Neural cell (in vitro differentiated cells): Measurements from ENCODE around the gene STX18. TPM values are rescaled to one million over a fixed set of nuclear protein-coding genes. Genes with fewer than 3 reads are reported as not detected.

Experiments used
- H2AFZ ChIP-seq: fragments of 200-600, 300-800 bp; sonication (generic), shearing (Covaris generic); 2 replicates; pipeline ENCODE4 v1.6.0; 2014; ENCODE audit warnings: low read depth, mild to moderate bottlenecking, antibody characterized with exemption, low read length, moderate library complexity
- H3F3A ChIP-seq: fragments of 200-600 bp; shearing (Covaris generic); 2 replicates; pipeline ENCODE4 v1.6.1; 2016; ENCODE audit warnings: mild to moderate bottlenecking, moderate library complexity, mixed read lengths, antibody characterized with exemption, low read length; ENCODE audit not compliant: insufficient read depth, poor library complexity, severe bottlenecking
- H3K27ac ChIP-seq: fragments of 200-600, 300-800 bp; sonication (generic), shearing (Covaris generic); 2 replicates; pipeline ENCODE4 v1.5.1; 2014; ENCODE audit warnings: mild to moderate bottlenecking, low read length, moderate library complexity
- H3K27me3 ChIP-seq: fragments of 300-800, 200-600 bp; sonication (generic), shearing (Covaris generic); 2 replicates; pipeline ENCODE4 v1.6.0; 2014; ENCODE audit warnings: mild to moderate bottlenecking, low read depth, low read length, moderate library complexity; ENCODE audit not compliant: insufficient read depth
- H3K36me3 ChIP-seq: fragments of 300-800, 200-600 bp; sonication (generic), shearing (Covaris generic); 2 replicates; pipeline ENCODE4 v1.5.1; 2014; ENCODE audit warnings: mild to moderate bottlenecking, antibody characterized with exemption, low read length, moderate library complexity; ENCODE audit not compliant: insufficient read depth
- H3K4me2 ChIP-seq: fragments of 300-800, 200-600 bp; sonication (generic), shearing (Covaris generic); 2 replicates; pipeline ENCODE4 v1.6.0; 2014; ENCODE audit warnings: mild to moderate bottlenecking, low read length
- H3K4me3 ChIP-seq: fragments of 300-800, 200-600 bp; sonication (generic), shearing (Covaris generic); 2 replicates; pipeline ENCODE4 v1.5.1; 2014; ENCODE audit warnings: mild to moderate bottlenecking, low read length, moderate library complexity
- H3K79me2 ChIP-seq: fragments of 200-600 bp; shearing (Covaris generic); replicated peaks from 2 replicates; pipeline ENCODE4 v1.6.0; 2014; ENCODE audit warnings: mild to moderate bottlenecking, low read length, moderate library complexity; ENCODE audit not compliant: insufficient read depth
- H3K9ac ChIP-seq: fragments of 300-800, 200-600 bp; sonication (generic), shearing (Covaris generic); 2 replicates; pipeline ENCODE4 v1.6.1; 2016; ENCODE audit warnings: mild to moderate bottlenecking, low read length, mixed read lengths
- H3K9me2 ChIP-seq: fragments of 200-600 bp; shearing (Covaris generic); 2 replicates; pipeline ENCODE4 v1.6.1; 2016; ENCODE audit warnings: mild to moderate bottlenecking, low read length, mixed read lengths; ENCODE audit not compliant: insufficient read depth
- H3K9me3 ChIP-seq: fragments of 200-600, 300-800 bp; sonication (generic), shearing (Covaris generic); 2 replicates; pipeline ENCODE4 v1.6.1; 2016; ENCODE audit warnings: mild to moderate bottlenecking, mixed run types, low read length, moderate library complexity, mixed read lengths
- H4K20me1 ChIP-seq: fragments of 200-600 bp; shearing (Covaris generic); 2 replicates; pipeline ENCODE4 v1.6.1; 2016; ENCODE audit warnings: mild to moderate bottlenecking, mixed run types; ENCODE audit not compliant: insufficient read depth
- EP300 ChIP-seq: fragments of 450-650 bp; conservative IDR thresholded peaks from 2 replicates; pipeline ENCODE4 v1.6.1; 2014; ENCODE audit warnings: antibody characterized with exemption, mild to moderate bottlenecking, moderate library complexity; ENCODE audit not compliant: poor library complexity, severe bottlenecking
- EZH2 ChIP-seq: fragments of 200-600, 300-800 bp; shearing (Covaris generic), sonication (generic); IDR thresholded peaks from 2 replicates; pipeline ENCODE4 v1.6.1; 2014; ENCODE audit warnings: antibody characterized with exemption, low read length, borderline replicate concordance, mild to moderate bottlenecking; ENCODE audit not compliant: insufficient read depth, poor library complexity, severe bottlenecking
- MXI1 ChIP-seq: fragments of 450-650 bp; conservative IDR thresholded peaks from 2 replicates; pipeline ENCODE4 v1.6.1; 2014; ENCODE audit warnings: antibody characterized with exemption, mild to moderate bottlenecking; ENCODE audit not compliant: poor library complexity, severe bottlenecking
- POLR2AphosphoS5 ChIP-seq: IDR thresholded peaks from 2 replicates; pipeline ENCODE4 v1.6.1; 2012
- RAD21 ChIP-seq: fragments of 450-650 bp; conservative IDR thresholded peaks from 2 replicates; pipeline ENCODE4 v1.6.1; 2014; ENCODE audit warnings: antibody characterized with exemption, mild to moderate bottlenecking, moderate library complexity
- SMC3 ChIP-seq: fragments of 450-650 bp; conservative IDR thresholded peaks from 2 replicates; pipeline ENCODE4 v1.6.1; 2014; ENCODE audit warnings: antibody characterized with exemption, mild to moderate bottlenecking, moderate library complexity; ENCODE audit not compliant: poor library complexity
- TAF1 ChIP-seq: IDR thresholded peaks from 2 replicates; pipeline ENCODE4 v1.6.1; 2012; ENCODE audit warnings: low read depth
- polyA plus RNA-seq: library from polyadenylated mRNA; depleted of rRNA; stranded (reverse); fragments of >200 nt; gene quantifications from 2 replicates; pipeline ENCODE4 v1.2.3, GENCODE V29; 2014
- TF ChIP-seq, protein P1 (sequence below): fragments of 450-650 bp; IDR thresholded peaks from 2 replicates; pipeline ENCODE4 v1.5.1; 2014; ENCODE audit warnings: antibody characterized with exemption, mild to moderate bottlenecking, moderate library complexity; ENCODE audit not compliant: poor library complexity, severe bottlenecking
- TF ChIP-seq, protein P2 (sequence below): IDR thresholded peaks from 2 replicates; pipeline ENCODE4 v1.6.1; 2012; ENCODE audit warnings: borderline replicate concordance

STX18 gene
- polyA plus RNA-seq, 1 donor from 2014 or later: 64.5 TPM

DNA sequence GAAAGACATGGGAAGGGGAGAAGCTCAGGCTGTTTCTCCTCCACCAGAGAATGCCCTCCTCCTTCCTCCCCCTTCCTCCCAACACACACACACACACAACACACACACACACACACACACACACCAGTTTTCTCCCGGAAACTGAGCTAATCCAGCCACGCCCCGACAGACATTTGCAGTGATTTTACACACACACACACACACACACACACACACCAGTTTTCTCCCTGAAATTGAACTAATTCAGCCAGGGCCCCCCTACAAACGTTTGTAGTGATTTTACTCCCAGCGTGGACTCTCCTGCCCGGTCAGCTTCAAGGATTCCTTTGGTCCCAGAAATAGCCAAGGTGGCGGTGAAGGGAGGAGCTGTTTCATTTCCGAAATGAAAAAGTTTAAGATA, 32.9 kb upstream of the STX18 start:
- Histone ChIP-seq H3K79me2 (no peaks in the 10 kb centered on the region), H3K27ac (no peak overlapping the region), H2AFZ (no peak overlapping the region), H3K36me3 (no peaks in the 10 kb centered on the region), H3K9ac (no peak overlapping the region), H3K4me2 (no peak overlapping the region), H3K9me3 (no peaks in the 10 kb centered on the region), H3K9me2 (no peaks in the 10 kb centered on the region), H3K4me3 (peak overlapping the region; percentile 52), H4K20me1 (no peaks in the 10 kb centered on the region), H3K27me3 (peaks cover 4% of the 10 kb centered on the region), H3F3A (no peaks in the 10 kb centered on the region)
- TF ChIP-seq RAD21 (no peak), MXI1 (no peak), SMC3 (no peak), TAF1 (no peak), POLR2AphosphoS5 (no peak), EZH2 (no peak), EP300 (no peak)
- TF ChIP-seq, protein P1, sequence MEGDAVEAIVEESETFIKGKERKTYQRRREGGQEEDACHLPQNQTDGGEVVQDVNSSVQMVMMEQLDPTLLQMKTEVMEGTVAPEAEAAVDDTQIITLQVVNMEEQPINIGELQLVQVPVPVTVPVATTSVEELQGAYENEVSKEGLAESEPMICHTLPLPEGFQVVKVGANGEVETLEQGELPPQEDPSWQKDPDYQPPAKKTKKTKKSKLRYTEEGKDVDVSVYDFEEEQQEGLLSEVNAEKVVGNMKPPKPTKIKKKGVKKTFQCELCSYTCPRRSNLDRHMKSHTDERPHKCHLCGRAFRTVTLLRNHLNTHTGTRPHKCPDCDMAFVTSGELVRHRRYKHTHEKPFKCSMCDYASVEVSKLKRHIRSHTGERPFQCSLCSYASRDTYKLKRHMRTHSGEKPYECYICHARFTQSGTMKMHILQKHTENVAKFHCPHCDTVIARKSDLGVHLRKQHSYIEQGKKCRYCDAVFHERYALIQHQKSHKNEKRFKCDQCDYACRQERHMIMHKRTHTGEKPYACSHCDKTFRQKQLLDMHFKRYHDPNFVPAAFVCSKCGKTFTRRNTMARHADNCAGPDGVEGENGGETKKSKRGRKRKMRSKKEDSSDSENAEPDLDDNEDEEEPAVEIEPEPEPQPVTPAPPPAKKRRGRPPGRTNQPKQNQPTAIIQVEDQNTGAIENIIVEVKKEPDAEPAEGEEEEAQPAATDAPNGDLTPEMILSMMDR: no peak
- TF ChIP-seq, protein P2, sequence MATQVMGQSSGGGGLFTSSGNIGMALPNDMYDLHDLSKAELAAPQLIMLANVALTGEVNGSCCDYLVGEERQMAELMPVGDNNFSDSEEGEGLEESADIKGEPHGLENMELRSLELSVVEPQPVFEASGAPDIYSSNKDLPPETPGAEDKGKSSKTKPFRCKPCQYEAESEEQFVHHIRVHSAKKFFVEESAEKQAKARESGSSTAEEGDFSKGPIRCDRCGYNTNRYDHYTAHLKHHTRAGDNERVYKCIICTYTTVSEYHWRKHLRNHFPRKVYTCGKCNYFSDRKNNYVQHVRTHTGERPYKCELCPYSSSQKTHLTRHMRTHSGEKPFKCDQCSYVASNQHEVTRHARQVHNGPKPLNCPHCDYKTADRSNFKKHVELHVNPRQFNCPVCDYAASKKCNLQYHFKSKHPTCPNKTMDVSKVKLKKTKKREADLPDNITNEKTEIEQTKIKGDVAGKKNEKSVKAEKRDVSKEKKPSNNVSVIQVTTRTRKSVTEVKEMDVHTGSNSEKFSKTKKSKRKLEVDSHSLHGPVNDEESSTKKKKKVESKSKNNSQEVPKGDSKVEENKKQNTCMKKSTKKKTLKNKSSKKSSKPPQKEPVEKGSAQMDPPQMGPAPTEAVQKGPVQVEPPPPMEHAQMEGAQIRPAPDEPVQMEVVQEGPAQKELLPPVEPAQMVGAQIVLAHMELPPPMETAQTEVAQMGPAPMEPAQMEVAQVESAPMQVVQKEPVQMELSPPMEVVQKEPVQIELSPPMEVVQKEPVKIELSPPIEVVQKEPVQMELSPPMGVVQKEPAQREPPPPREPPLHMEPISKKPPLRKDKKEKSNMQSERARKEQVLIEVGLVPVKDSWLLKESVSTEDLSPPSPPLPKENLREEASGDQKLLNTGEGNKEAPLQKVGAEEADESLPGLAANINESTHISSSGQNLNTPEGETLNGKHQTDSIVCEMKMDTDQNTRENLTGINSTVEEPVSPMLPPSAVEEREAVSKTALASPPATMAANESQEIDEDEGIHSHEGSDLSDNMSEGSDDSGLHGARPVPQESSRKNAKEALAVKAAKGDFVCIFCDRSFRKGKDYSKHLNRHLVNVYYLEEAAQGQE: no peak

DNA sequence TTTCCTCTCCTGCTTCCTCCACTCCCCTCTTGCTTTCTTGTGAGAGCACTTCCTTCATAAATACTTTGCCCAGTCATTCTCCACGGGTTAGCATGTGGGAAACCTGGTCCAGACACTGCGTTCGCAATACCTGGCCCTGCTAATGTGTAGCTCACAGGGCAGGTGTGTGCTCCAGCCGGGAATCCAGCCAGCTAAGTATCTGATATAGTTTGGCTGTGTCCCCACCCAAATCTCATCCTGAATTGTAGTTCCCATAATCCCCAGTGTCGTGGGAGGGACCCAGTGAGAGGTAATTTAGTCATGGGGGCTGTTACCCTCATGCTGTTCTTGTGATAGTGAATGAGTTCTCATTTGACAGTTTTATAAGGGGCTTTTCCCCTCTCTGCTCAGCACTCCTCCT, 32.2 kb upstream of the STX18 start:
- Histone ChIP-seq H3K79me2 (no peaks in the 10 kb centered on the region), H3K9me2 (no peaks in the 10 kb centered on the region), H3K4me3 (no peak overlapping the region), H3K36me3 (no peaks in the 10 kb centered on the region), H3K27ac (no peak overlapping the region), H2AFZ (no peak overlapping the region), H4K20me1 (no peaks in the 10 kb centered on the region), H3K9ac (no peak overlapping the region), H3F3A (no peaks in the 10 kb centered on the region), H3K27me3 (peaks cover 4% of the 10 kb centered on the region), H3K9me3 (no peaks in the 10 kb centered on the region), H3K4me2 (no peak overlapping the region)
- TF ChIP-seq RAD21 (no peak), EZH2 (no peak), POLR2AphosphoS5 (no peak), SMC3 (no peak), EP300 (no peak), MXI1 (no peak)
- TF ChIP-seq, protein P2: no peak
- TF ChIP-seq, protein P1: no peak
